ENCODE measurements around the gene ITGA1. TPM values are rescaled to one million over a fixed set of nuclear protein-coding genes. Genes with fewer than 3 reads are reported as not detected.

The ITGA1 gene
- total RNA-seq, result 51.3 TPM

DNA sequence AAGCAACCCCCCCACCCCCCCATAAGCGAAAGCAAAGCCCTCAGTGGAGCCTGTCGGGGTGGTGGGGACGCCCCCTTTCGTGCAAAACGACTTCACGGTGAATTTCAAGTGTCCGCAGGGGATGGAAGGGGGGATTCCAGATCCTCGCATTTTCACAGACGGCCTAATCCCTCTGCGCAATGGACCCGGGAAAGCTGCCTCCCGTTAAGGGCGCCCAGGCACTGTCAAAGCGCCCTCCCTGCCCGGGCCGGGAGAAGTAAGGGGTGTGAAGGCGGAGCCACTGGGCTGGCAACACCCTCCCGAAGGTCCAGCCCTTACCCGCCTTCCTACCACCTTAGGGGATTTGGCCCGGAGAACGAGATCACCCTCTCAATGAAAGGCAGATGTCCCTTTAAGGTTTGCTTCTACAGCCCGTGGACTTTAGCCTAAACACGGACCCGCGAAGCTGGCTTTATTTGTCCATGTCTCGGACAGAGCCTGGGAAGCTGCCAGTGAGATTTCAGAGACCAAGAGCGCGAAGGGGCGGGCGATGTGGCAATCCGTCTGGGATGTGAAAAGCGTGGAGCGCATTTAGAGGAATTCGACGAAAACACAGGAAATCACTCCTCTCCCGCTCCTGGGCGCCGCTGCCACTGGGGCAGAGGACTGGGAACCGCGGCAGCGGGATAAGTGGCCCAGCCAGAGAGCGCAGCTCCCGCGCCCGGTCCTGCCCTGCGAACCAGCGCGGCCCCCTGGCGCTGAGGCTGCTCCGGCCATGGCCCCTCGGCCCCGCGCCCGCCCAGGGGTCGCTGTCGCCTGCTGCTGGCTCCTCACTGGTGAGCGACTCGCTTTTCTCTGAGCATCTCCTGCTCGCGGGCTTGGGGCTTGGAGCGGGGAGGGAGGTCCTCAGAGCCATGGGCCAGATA lies at the start of gene ITGA1, which contains the start of gene PELO:
ITGA1 (plus strand) TSS at position 317 of the 905 bp plus-strand sequence; CDS start at position 755, 438 bp downstream.
PELO (plus strand) TSS at position 317 of the 905 bp plus-strand sequence. CDS start 12,479 bp downstream, outside the sequence.

DNA sequence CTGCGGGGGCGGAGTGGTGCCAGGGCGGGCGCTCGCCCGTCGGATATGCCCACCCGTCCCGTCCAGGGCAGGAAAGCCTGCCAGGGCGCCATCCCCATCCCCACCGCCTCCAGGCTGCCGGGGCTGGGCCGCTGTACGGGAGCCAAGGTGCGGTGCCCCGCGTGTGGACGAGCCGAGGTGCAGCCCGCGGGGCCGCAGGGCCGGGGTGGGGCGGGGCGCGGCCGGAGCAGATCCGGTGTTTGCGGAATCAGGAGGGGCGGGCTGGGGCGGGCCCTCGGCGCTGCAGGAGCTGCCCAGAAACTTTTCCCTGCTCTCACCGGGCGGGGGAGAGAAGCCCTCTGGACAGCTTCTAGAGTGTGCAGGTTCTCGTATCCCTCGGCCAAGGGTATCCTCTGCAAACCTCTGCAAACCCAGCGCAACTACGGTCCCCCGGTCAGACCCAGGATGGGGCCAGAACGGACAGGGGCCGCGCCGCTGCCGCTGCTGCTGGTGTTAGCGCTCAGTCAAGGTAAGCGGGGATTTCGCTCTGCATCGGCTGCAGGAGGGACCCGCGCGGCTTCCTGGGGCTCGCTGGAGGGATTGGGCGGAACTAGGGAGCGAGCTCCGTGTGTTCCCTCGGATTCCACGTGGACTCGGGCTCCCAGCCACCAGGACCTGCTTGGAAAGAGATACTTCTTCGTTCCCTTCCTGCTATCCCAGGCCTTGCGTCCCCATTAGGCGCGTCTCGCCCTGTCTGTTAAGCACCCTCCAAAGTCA lies 201.5 kb downstream of the ITGA1 start, which contains the start of gene ITGA2:
ITGA2 (plus strand) TSS at position 328 of the 756 bp plus-strand sequence; CDS start at position 445, 117 bp downstream.

Other genes starting within 250 kb of the ITGA1 start
- gene PELO, start within 50 bp of the ITGA1 start, total RNA-seq, result 26.4 TPM
- gene ITGA2, start 201.4 kb downstream of the ITGA1 start, total RNA-seq, result 26.3 TPM